Measurements from ENCODE around the gene ANKS6. TPM values are rescaled to one million over a fixed set of nuclear protein-coding genes. Genes with fewer than 3 reads are reported as not detected.
A peak's percentile ranks its signal among the peaks of the same experiment; 100 is the strongest.

Gene ANKS6
- total RNA-seq, 1 donor from 2014 or later: 17.1 TPM

- Mint-ChIP-seq H3K4me3 (ENCODE audit: unreplicated experiment) (no peak overlapping the region), H3K9me3 (ENCODE audit: low read depth) (no peaks in the 10 kb centered on the region), H3K4me1 (ENCODE audit: low read depth) (no peaks in the 10 kb centered on the region), H3K27me3 (ENCODE audit: low read depth) (peaks cover 11% of the 10 kb centered on the region), H3K36me3 (ENCODE audit: low read depth) (peaks cover 5% of the 10 kb centered on the region), H3K27ac (ENCODE audit: unreplicated experiment) (no peak overlapping the region)
- no peak for TF ChIP-seq CTCF (IDR thresholded peaks at IDR 0.05)
- peak; percentile 65 for DNase-seq (ENCODE audit: low spot score)
Measured at GRCh38 chr9:98838155-98838867, 42.0 kb upstream of the ANKS6 start.

- Mint-ChIP-seq H3K27me3 (ENCODE audit: low read depth) (peaks cover 11% of the 10 kb centered on the region), H3K4me3 (ENCODE audit: unreplicated experiment) (no peak overlapping the region), H3K27ac (ENCODE audit: unreplicated experiment) (no peak overlapping the region), H3K4me1 (ENCODE audit: low read depth) (no peaks in the 10 kb centered on the region), H3K36me3 (ENCODE audit: low read depth) (peaks cover 5% of the 10 kb centered on the region), H3K9me3 (ENCODE audit: low read depth) (no peaks in the 10 kb centered on the region)
- DNase-seq (ENCODE audit: low spot score): no peak
- TF ChIP-seq CTCF (IDR thresholded peaks at IDR 0.05): no peak
Measured at GRCh38 chr9:98837516-98837915, 41.2 kb upstream of the ANKS6 start.

GRCh38 chr9:98836206-98836605 lies 39.9 kb upstream of the ANKS6 start:
- Mint-ChIP-seq H3K4me3 (ENCODE audit: unreplicated experiment) (no peak overlapping the region), H3K27me3 (ENCODE audit: low read depth) (peaks cover 17% of the 10 kb centered on the region), H3K36me3 (ENCODE audit: low read depth) (peaks cover 5% of the 10 kb centered on the region), H3K27ac (ENCODE audit: unreplicated experiment) (no peak overlapping the region), H3K9me3 (ENCODE audit: low read depth) (no peaks in the 10 kb centered on the region), H3K4me1 (ENCODE audit: low read depth) (no peaks in the 10 kb centered on the region)
- TF ChIP-seq CTCF (IDR thresholded peaks at IDR 0.05): no peak
- DNase-seq (ENCODE audit: low spot score): no peak

- peaks cover 17% of the 10 kb centered on the region for H3K27me3 Mint-ChIP-seq (ENCODE audit: low read depth)
- H3K9me3 Mint-ChIP-seq (ENCODE audit: low read depth): no peaks in the 10 kb centered on the region
- peak; percentile 64 for DNase-seq (ENCODE audit: low spot score)
- no peak overlapping the region for H3K27ac Mint-ChIP-seq (ENCODE audit: unreplicated experiment)
- H3K36me3 Mint-ChIP-seq (ENCODE audit: low read depth): peaks cover 5% of the 10 kb centered on the region
- no peak for TF ChIP-seq CTCF (IDR thresholded peaks at IDR 0.05)
- no peak overlapping the region for H3K4me3 Mint-ChIP-seq (ENCODE audit: unreplicated experiment)
- no peaks in the 10 kb centered on the region for H3K4me1 Mint-ChIP-seq (ENCODE audit: low read depth)
Measured at GRCh38 chr9:98834386-98834785, 38.0 kb upstream of the ANKS6 start.

- peaks cover 5% of the 10 kb centered on the region for H3K36me3 Mint-ChIP-seq (ENCODE audit: low read depth)
- H3K27me3 Mint-ChIP-seq (ENCODE audit: low read depth): peaks cover 15% of the 10 kb centered on the region
Measured at GRCh38 chr9:98833090-98833956, 37.0 kb upstream of the ANKS6 start.

More at GRCh38 chr9:98833090-98833956, 37.0 kb upstream of the ANKS6 start:
- no peak for TF ChIP-seq CTCF (IDR thresholded peaks at IDR 0.05)
- Mint-ChIP-seq H3K4me1 (ENCODE audit: low read depth) (no peaks in the 10 kb centered on the region), H3K27ac (ENCODE audit: unreplicated experiment) (no peak overlapping the region), H3K4me3 (ENCODE audit: unreplicated experiment) (no peak overlapping the region), H3K9me3 (ENCODE audit: low read depth) (no peaks in the 10 kb centered on the region)
- DNase-seq (ENCODE audit: low spot score): peak; percentile 50

Data from chondrocyte (in vitro differentiated cells).